GM18526 (cell line): Measurements from ENCODE around the gene NIPAL3.

Experiments
- POLR2A ChIP-seq: IDR thresholded peaks from 3 replicates; pipeline ENCODE4 v1.6.1; 2011; ENCODE audit not compliant: insufficient read length; ENCODE audit errors: extremely low read depth

Gene NIPAL3

GRCh38 chr1:24455272-24455671, 39.7 kb downstream of the NIPAL3 start:
- no peak for TF ChIP-seq POLR2A

- TF ChIP-seq POLR2A: no peak
Observed at GRCh38 chr1:24457866-24458265, 42.3 kb downstream of the NIPAL3 start.

- no peak for TF ChIP-seq POLR2A
Observed at GRCh38 chr1:24459551-24460266, 44.1 kb downstream of the NIPAL3 start.

- TF ChIP-seq POLR2A: no peak
Observed at GRCh38 chr1:24463776-24464735, 48.5 kb downstream of the NIPAL3 start.

GRCh38 chr1:24465099-24465498, 49.5 kb downstream of the NIPAL3 start:
- TF ChIP-seq POLR2A: no peak

GRCh38 chr1:24465638-24466037, 50.0 kb downstream of the NIPAL3 start:
- TF ChIP-seq POLR2A: no peak

- no peak for TF ChIP-seq POLR2A
Observed at GRCh38 chr1:24468685-24469316, 53.2 kb downstream of the NIPAL3 start.

GRCh38 chr1:24470592-24470991, 55.0 kb downstream of the NIPAL3 start:
- no peak for TF ChIP-seq POLR2A

- no peak for TF ChIP-seq POLR2A
Observed at GRCh38 chr1:24472527-24473251, 57.1 kb downstream of the NIPAL3 start.

GRCh38 chr1:24474193-24474592, 58.6 kb downstream of the NIPAL3 start:
- TF ChIP-seq POLR2A: no peak

- no peak for TF ChIP-seq POLR2A
Observed at GRCh38 chr1:24475700-24476099, 60.1 kb downstream of the NIPAL3 start.

GRCh38 chr1:24476571-24476970, 61.0 kb downstream of the NIPAL3 start:
- TF ChIP-seq POLR2A: no peak

GRCh38 chr1:24477309-24477708, 61.7 kb downstream of the NIPAL3 start:
- no peak for TF ChIP-seq POLR2A

GRCh38 chr1:24481101-24481500, 65.5 kb downstream of the NIPAL3 start:
- TF ChIP-seq POLR2A: no peak

GRCh38 chr1:24481843-24482610, 66.4 kb downstream of the NIPAL3 start:
- no peak for TF ChIP-seq POLR2A

- TF ChIP-seq POLR2A: no peak
Observed at GRCh38 chr1:24483441-24483840, 67.8 kb downstream of the NIPAL3 start.
